Stimulated activated CD4-positive, alpha-beta T cell treated with anti-CD3 and anti-CD28 coated beads, TNF-alpha, amount 100 ng/mL, for 1 hour (primary cell): ENCODE results near the gene CPOX.

Experiments
- DNase-seq, 3 donors: peaks; one replicate each; pipeline ENCODE4 v3.0.0-alpha.2; 2020; ENCODE audit warnings: low read depth in 3 of 3, low spot score in 1 of 3

The CPOX gene

GRCh38 chr3:98596541-98597500, 3.4 kb upstream of the CPOX start:
- no peak for DNase-seq

DNA sequence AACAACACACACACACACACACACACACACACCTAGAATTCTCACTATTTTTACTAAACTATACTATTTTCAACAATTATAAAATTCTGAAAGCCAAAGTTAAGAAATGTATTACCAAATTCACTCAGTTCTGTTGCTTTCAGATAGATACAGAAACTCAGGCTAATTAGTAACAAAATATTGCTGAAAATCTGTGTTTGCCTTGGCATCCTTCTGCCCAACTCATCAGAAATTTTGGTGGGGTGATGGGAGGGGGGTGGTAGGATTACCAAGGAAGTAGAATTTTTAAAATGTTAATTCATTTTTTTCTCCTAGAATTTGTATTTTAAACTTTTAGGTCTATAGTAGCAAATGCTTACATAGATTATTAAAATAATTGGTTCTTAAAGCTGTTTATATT, 2.7 kb upstream of the CPOX start:
- DNase-seq, result no peak

DNA sequence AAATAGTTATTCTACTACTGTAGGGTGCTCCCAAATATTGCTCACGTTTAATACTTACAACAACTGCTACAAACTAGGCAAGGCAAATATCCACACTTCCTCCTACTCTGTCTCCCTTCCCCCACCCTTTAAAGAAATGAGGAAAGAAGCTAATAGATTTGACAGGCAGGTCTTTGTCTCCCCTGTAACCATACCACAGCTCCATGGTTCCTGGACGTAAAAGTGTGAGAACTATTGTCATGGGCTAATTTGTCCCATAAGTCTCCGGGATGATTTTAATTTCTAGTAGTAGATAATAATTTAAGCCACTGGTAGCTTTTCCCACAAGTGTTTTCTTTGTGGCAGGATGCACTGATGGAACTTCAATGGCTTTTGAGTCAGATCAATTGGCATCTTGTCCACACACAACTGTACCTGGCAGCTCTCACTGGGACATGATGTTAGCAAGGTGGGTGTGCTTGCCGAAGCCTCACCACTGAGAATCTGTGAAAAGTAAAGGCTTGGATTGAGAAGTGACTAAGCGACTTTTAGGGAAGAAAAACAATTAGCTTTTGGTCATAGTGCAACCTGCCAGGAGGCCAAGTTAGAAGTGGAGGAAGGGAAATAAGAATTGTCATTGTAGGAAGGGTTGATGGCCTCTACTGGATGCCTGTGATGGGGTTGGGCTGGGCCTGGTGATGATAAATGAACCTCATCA, 1.4 kb upstream of the CPOX start:
- no peak for DNase-seq

GRCh38 chr3:98592345-98592935, 971 bp downstream of the CPOX start:
- DNase-seq, result no peak

DNA sequence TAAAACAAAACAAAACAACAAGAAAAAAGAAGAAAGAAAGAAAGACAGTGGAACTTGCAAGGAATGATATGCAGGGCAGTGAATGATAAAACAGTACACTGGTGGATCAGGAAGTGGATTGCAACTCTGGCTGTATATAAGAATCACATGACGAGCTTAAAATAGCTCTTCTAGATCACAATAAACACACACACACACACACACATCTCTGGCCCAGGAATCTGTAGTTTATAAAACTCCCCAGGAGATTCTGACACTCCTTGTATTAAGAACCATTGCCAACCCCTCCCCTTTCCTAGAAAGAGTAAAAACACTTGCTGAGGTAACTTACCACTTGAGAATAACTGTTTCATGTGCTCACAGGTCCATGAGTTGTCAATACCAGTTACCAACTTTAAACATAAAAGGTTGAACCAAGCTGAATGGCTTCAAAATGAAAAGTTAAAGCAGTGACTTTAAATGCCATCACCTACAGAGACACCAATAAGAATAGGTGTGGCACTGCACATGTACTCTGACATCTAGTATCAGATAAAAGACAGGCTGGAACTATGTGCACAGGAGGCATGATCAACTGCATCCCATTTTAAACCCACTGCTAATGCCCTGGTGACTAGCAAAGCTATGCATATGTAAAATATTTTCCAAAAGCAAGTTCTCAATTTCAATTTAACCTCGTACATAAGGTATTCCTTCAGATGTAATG, 3.9 kb downstream of the CPOX start:
- DNase-seq, result no peak

DNA sequence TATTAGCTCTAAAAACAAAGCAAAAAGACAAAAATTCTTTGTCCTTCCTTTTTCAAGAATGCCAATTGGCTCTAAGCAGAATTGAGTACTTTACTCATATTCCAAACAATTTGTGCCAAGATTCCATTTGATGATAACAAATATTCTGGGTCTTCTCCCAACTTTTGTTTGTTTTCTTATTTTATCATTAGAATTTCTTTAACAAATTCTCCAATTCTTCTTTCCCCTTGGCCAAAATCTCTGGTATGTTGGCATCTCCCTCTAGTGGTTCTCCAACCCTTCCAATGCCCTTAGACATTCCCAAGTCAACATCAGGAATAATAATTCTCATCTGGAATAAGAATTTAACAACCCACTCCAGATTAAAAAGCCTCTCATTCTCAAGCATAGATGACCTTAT, 5.3 kb downstream of the CPOX start:
- no peak for DNase-seq

DNA sequence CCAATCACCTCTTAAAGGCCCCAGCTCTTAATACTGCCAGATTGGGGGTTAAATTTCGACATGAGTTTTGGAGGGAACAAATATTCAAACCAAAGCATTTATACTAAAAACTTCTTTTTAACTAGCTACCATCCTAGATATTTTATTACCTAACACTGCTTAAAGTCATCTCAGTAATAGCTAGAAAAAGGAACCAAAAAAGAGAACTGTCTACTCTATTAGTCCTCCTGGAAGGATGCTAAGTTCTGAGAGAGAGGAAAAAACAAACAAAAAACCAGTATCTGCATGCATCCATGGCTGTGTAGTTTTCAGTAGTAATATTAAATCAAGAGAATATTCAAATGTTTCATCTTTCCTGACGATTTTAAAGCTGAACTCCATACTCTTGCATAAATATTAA, 5.8 kb downstream of the CPOX start:
- no peak for DNase-seq

- no peak for DNase-seq
Measured at GRCh38 chr3:98584547-98584946, 8.9 kb downstream of the CPOX start.

DNA sequence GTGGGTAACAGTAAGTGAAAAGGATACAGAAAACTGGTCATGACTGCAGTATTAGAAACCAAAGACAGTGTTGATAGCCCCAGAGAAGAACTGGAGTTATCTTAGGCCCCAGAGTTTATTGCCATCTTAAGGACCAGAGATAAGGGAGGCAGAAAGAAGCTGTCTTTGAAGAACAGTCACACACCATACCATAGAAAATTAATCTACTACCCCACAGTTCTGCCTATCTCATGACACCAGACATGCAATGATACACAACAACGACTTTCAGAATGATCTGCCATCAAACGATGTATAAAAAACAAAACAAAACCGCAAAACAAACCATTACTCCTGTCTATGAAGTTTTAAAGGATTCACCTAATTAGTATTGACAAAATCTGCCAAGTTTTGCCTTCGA, 9.6 kb downstream of the CPOX start:
- DNase-seq, result no peak

DNA sequence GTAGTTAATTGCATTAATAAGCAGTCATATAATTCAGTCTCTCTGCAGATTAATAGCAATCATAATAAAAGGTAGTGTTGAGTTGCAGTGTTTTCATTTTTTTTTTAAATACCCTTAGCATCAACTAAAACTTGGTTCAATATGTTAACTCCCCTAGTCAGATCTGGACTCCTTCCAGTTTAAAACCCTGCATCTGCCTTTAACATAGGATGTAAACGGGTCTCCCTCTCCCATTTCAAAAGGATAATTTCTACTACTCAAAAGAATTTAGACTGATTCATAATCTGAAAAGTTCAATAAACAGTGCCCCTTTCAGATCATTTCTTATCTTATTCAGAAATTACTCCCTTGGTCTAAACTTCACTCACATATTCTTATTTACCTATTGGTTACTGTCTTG, 11.4 kb downstream of the CPOX start:
- no peak for DNase-seq

DNA sequence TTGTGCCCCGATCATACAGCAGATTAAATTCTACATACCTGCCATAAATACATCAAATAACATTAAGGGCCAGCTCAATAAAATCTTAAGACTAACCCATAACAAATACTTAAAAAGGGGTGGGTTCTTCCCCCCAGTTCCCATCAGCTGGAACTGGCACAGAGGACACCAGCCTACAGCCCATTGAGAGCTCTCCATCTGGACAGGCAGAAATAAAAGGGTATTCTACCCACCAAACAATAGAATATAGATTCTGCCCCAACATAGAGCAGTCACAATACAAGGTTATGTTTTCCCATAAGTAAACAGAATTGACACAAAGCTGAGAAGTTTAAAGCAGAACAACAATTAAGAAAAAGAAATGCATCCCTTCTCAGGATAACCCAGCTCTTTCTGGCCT, 11.9 kb downstream of the CPOX start:
- no peak for DNase-seq

DNA sequence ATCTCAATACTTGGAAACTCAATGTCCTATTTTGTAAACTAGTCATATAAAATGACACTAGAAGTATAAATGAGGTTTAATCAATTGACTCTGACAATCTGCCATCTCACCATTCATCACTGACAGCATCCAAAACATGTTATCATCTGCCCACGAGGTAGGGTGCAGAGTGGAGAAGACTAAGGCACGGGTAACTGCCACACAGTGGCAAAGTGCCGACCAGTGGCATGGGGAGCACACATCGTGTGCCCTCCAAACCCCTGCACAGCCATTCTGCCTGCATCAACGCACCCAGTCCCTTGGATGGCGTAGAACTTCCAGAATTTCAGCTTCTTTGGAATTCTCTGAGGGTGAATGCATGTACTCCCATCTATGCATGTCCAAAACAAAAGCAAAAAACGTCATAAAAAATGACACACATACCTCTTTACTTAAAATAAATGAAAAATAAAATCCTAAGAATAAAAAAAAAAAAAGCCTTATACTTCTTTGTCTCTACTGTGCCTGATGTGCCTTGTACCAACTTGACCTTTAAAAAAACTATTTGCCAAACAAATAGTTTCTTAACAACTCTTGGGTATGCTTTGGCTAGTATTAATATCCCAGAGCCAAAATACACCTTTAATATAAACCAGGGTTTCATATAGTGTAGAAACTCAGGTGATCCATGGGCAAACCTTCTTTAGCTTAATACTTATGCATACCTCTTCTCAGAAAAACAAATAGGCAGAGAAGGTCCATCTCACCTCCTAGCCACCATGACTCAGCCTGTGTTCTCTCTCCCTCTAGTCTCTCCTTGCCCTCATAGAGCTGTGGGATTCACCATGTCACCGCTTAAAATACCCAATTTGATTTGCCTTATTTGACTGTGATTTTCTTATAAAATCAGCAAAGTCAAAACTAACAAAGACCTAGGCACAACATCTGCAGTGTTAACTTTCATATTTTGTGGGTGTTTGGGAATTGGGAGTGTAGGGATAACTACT, 12.7 kb downstream of the CPOX start:
- DNase-seq, result no peak

GRCh38 chr3:98577178-98577895, 16.1 kb downstream of the CPOX start:
- DNase-seq, result no peak

DNA sequence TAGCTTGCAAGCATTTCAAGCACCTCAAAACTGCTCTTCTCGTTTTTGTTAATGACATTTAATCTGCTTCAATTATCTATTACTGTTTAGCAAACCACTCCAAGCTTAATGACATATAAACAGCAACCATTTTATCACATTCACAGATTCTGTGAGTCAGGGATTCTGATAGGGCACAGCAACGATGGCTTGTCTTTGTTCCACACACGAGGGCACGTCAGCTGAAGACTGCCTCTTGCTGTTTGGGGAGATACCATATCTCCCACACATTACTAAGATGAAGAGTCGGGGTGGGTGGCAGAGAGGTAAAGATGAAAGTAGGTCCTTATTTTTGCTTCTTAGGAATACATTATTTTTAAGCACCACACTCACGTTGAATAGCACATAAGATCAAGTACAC, 19.3 kb downstream of the CPOX start:
- DNase-seq, result no peak

DNA sequence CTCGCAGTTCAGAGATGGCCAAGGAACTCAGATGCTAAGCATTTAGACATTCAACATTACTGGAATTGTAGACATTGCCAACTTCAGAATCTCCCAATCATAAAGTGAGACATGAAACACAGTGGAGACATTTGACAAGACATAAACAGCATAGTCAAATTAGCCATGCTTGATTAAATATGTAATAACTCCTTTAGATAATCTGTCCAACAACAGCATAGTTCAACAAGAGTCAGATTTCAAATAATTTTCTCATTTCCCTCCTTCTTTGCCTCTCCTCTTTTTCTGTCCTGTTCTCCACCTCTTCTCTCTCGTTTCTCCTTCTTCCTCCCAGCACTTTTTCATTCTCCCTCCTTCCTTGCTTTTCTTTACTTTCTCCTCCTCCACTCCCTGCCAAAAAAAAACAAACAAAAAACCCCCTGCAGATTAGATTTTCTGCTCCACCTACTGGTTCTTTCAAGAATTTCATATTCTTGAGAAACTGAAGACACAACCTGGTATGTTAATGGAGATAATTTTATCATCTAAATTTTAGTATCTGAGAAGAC, 20.2 kb downstream of the CPOX start:
- DNase-seq, result no peak

- no peak for DNase-seq
Measured at GRCh38 chr3:98568402-98568801, 25.0 kb downstream of the CPOX start.

- DNase-seq, result no peak
Measured at GRCh38 chr3:98567666-98568270, 25.6 kb downstream of the CPOX start.

- DNase-seq, result no peak
Measured at GRCh38 chr3:98565843-98566242, 27.6 kb downstream of the CPOX start.

DNA sequence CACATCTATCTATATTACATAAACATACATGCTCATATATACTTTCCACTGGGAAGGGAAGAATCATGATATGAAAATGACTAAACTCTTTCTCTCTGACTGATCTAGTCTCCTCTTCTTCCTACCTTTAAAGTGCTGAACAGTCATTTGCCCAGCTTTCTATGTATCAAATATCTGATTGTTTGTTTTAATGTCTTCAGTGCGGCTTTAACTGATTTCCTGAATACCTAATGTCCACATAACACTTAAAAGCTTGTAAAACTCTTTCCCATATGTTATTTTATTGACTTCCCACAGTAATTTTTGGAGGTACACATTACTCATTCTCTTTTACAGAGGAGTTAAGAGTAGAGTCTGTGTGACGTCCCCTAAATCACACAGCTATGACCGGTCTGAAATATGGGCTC, 28.2 kb downstream of the CPOX start:
- no peak for DNase-seq
